Left kidney (tissue), 2 donors: ENCODE data around the gene FBXW8. TPM values are rescaled to one million over a fixed set of nuclear protein-coding genes. Genes with fewer than 3 reads are reported as not detected.

Experiments
- DNase-seq: peaks from one replicate; pipeline ENCODE4 v3.0.0-alpha.2; 2013
- polyA plus RNA-seq: library from polyadenylated mRNA; unstranded; fragments of 120-200 nt; gene quantifications from one replicate; pipeline ENCODE4 v1.2.1, GENCODE V29; 2013; ENCODE audit not compliant: insufficient read length

FBXW8 gene
- polyA plus RNA-seq, 1 donor = 23.8 TPM

DNA sequence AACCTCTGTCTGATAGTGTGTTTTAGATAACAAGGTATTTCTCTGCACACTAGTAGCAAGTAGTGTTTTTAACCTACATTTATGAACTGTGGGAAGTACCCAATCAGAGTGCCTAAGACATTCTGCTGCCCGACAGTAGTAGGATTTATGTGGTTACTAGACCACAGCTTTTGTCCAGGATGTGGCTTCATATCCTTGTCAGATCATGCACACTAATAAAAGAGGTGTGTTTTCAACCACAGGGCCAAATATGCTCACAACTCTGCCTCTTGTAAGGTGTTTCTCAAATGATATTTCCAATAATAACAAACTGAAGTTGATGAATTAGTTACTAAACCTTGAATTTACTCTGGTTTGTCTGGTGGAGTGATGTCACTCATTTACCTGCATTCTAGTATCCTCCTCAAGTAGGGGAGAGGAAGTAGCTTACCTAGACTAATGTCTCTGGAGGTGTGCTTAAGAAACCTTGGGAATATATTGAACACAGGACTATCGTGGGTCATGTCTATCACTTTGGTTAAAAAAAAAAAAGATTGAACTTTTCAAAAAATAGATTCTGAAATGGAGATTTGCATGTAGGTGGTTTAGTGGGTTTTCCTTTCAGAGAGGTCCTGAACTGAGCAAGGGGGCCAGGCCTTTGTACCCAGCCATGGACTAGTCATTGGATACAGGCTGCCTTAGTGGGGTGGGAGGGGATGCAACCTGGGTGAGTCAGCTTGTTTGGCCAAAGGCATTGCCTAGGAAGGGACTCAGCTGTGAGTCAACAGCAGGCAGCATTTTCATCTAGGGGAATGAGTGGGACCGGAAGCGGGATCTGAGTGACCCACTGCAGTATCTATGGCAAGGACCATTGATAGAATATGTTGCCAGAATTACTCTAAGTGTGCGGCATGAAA, 14.1 kb downstream of the FBXW8 start:
- DNase-seq = no peak

GRCh38 chr12:116926283-116927243, 15.8 kb downstream of the FBXW8 start:
- no peak for DNase-seq

- no peak for DNase-seq
Measured at GRCh38 chr12:116927244-116927940, 16.6 kb downstream of the FBXW8 start.

DNA sequence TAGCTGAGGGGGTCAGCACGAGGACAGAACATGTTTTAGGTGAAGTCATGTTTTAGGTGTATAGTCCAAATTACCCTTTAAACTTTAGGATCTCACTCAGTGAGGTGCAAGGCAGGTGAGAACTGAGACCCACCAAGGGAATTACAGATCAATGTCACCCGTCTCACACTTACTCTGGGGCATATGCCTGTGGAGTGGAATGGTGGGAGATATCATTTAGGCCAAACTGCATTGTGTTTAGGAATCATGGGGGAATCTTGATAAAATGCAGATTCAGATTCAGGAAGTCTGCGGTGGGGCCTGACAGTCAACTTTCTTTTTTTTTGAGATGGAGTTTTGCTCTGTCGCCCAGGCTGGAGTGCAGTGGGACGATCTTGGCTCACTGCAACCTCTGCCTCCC, 17.8 kb downstream of the FBXW8 start:
- no peak for DNase-seq

DNA sequence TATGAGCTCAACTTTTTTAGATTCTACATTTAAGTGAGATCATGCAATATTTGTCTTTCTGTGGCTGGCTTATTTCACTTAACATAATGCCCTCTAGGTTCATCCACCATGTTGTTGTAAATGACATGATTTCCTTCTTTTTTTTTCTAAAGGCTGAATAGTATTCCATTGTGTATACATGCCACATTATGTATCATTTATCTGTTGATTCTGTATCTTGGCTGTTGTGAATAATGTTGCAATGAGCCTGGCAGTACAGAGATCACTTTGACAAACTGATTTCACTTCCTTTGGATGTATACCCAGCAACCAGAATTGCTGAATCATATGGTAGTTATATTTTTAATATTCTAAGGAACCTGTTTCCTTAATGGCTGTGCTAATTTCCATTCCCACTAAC, 19.1 kb downstream of the FBXW8 start:
- no peak for DNase-seq

DNA sequence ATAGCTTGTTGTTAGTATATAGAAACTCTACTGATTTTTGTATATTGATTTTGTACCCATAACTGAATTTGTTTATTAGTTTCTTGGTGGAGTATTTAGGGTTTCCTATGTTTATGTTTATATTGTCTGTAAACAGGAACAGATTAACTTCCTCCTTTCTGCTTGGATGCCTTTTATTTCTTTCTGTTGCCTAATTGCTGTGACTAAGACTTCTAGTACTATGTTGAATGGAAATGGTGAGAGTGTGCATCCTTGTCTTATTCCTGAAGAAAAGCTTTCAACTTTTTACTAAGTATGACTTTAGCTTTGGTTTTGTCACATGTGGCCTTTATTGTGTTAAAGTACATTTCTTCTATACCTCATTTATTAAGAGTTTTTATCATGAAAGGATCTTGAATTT, 20.9 kb downstream of the FBXW8 start:
- no peak for DNase-seq

DNA sequence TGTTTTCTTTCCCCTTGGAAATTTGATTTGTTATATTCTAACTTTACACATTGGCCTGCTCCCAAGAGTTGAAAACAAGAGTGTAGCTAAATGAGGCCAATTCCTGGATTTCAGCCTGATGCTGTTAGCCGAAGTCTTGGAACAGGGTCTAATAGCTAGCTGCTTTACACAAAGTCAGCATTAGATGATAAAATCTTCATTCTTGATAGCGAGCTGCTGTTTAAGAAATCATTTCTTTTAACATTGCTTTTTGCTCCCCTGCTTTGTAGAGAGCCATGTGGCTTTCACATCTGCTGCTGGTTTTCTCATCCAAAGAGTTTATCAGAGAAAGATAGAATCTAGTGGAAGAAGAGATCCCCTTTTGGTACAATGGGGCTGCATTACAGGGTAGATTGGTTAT, 22.3 kb downstream of the FBXW8 start:
- peak; percentile 29 for DNase-seq

DNA sequence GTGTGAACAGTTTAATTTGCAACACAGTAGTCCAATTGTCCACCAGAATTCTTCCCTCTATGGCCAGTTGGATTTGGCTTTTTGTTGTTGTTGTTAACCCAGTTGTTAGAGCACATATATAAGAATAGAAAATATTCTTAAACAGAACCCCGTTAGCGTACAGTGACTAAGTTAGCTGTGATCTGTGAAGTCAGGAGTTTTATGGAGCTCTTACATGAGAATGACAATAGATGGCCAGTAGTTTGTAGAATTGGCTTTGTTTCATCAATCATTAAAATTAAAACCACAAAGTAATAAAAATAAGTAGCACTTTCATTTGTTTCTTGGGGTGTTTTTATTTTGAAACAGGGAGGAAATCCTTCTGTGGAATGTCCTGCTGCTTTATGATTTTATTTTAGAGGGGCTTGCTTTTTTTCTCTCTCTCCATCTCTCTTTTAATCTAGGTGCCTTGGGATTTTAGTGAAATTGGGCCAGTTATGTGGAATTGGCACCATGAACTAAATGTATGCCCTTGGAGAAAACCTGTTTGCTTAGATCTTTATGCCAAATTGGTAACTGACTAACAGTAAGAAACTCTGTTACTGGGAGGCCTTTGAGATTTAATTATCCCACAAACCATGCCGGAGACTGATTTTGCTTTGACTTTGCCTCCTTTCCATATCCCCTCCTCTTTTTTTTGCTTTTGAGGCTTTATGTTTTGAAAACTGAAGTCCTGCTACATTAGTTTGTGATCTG, 22.9 kb downstream of the FBXW8 start:
- no peak for DNase-seq

DNA sequence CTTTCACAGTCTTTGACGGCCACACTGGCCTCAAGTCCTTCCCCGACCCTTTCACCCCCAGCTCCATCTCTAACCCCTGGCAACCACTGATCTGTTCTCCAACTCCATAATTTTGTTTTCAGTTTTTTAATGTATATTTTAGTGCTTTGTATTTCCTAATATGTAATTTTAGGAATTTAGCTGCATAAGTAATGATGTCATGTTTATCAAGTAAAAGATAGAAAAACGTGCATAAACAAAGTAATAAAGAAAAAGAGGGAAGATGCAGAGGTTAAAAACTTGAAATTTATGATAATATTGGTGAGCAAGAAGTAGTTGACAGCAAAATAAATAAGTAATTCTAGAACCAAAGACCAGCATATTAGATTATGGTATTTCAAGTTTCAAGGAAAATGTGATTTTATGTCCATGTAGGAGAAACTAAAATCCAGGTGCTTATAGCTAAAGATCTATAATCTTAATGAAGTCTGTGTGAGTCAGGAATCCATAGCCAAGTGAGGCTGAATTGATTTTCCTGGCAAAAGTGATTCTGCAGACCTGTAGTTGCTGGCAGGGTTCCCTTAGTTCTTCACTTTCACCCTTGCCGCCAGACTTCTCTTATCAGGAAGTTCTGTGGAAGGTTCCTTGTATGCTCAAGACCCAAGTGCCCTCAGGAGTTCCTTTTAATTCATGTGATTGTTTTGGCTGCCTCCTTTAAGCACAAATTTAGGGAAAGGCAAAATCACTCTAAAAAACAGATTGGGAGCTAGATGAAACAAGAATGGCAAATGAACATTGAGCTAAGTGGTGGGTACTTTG, 24.4 kb downstream of the FBXW8 start:
- no peak for DNase-seq

DNA sequence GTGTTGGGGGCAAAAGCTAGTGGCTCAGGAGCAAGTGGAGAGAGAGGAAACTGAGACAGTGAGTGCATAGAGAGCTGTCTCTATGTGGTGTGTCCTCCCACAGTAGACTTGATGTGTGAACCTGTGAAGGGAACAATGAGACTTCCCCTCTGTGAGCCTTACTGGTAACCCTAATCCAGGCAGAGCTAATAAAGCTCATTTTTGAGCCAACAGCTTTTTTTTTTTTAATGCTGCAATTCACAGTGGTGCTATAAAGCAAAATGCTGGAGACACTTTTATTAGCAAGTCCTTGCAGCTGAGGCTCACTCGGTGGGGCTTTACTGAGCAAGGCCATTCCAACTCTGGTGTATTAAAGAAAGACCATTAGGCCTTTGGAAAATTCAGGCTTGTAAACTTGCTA, 26.9 kb downstream of the FBXW8 start:
- peak; percentile 80 for DNase-seq

- no peak for DNase-seq
Measured at GRCh38 chr12:116939734-116940133, 29.0 kb downstream of the FBXW8 start.

GRCh38 chr12:116941188-116941587, 30.4 kb downstream of the FBXW8 start:
- no peak for DNase-seq

DNA sequence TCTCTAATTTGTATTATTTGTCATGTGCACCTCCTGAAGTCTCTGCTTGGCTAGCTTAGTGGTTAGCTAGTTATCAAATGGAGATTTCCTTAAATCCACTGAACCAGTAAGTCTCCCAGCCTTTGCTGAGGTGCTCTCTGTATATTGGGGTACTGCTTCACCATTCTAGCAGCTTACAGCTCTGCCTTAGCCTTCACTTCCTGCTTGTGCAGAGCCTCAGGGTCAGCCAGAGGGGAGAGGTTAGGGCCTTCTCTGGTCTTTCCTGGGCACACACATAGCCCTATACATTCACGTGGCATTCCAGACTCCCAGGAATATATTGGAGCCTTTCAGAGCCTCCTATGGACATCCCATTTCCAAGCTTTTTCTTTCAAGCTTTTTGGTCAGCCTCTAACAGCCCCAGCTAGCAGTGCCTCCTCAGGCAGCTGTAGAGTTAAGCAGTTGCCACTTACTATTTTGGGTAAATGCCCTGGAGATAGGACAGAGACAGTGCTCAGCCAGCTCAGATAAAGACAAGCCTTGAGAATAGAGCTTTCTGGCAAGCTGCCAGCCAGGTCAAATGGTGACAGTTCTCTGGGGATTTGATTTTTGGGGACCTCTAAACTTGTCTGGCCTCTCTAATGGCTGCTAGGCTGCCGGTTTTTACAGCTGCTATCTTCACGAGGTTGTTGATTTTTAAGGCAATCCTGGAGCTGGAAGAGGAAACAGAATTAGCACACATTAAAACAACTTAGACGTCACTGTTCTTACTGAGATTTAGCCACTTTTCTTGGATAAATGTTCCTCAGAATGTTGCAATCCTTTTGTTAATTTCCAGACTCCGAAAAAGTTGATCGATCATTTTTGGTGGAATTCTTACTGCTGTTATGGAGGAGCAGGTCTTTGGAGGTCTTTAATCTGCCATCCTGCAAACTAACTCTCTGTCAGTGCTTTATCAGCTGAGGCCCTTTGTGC, 32.9 kb downstream of the FBXW8 start:
- DNase-seq = no peak

- DNase-seq = no peak
Measured at GRCh38 chr12:116945886-116946550, 35.3 kb downstream of the FBXW8 start.

GRCh38 chr12:116948298-116948697, 37.5 kb downstream of the FBXW8 start:
- no peak for DNase-seq

DNA sequence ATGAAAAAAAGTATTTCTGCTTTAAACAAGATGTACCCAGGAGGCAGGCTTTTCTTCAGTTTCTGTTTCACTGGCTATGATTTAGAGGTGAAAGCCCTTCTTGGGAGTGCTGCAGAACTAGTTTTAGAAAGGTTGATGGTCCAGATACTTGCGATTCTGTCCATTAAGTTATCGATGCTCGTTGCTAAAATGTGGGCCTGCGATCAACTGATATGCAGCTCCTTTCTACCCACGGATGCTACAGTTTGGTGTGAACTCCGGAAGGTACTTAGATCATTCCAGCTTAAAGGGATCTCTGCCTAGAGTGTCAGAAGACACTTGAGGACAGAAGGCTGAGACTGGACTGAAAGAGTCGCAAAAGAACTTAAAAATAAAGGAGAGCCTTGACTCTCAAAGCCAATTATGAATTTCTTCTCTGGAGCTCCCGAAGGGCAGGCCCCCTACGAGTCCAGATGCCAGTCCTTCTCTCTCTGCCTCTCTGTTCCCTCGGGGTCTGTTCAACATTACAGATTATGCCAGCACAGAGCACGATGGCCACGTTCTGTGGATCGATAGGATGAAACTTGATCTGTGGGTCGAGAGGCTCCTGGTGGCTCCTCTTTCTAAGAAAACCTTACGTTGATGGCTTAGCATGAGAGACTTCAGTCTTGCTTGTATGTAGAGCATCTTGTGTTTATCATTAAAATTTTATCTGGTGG, 40.0 kb downstream of the FBXW8 start:
- no peak for DNase-seq

- DNase-seq = no peak
Measured at GRCh38 chr12:116954710-116955381, 44.1 kb downstream of the FBXW8 start.
